Measurements from ENCODE around the gene KRT28.
"Not testable (repeated sequence)": the region's sequence is repeated elsewhere in the genome, so short reads cannot be mapped to it uniquely, and the experiment has no call there.

Gene KRT28

GRCh38 chr17:40818733-40819527, 19.2 kb upstream of the KRT28 start:
- no peak for DNase-seq (ENCODE audit: low read depth, low spot score)

- no peak for DNase-seq (ENCODE audit: low read depth, low spot score)
These were observed 18.6 kb upstream of the KRT28 start for GRCh38 chr17:40818343-40818732.

GRCh38 chr17:40817103-40817682, 17.4 kb upstream of the KRT28 start:
- DNase-seq (ENCODE audit: low read depth, low spot score): no peak

GRCh38 chr17:40816569-40816968, 16.8 kb upstream of the KRT28 start:
- no peak for DNase-seq (ENCODE audit: low read depth, low spot score)

- DNase-seq (ENCODE audit: low read depth, low spot score): no peak
These were observed 15.6 kb upstream of the KRT28 start for GRCh38 chr17:40815381-40815780.

GRCh38 chr17:40814657-40815056, 14.9 kb upstream of the KRT28 start:
- DNase-seq (ENCODE audit: low read depth, low spot score): not testable (repeated sequence)

- DNase-seq (ENCODE audit: low read depth, low spot score): no peak
These were observed 14.0 kb upstream of the KRT28 start for GRCh38 chr17:40813804-40814203.

GRCh38 chr17:40812639-40813038, 12.9 kb upstream of the KRT28 start:
- no peak for DNase-seq (ENCODE audit: low read depth, low spot score)

- DNase-seq (ENCODE audit: low read depth, low spot score): no peak
These were observed 10.7 kb upstream of the KRT28 start for GRCh38 chr17:40810494-40810893.

- DNase-seq (ENCODE audit: low read depth, low spot score): no peak
These were observed 10.1 kb upstream of the KRT28 start for GRCh38 chr17:40809721-40810421.

GRCh38 chr17:40806131-40806530, 6.4 kb upstream of the KRT28 start:
- no peak for DNase-seq (ENCODE audit: low read depth, low spot score)

- DNase-seq (ENCODE audit: low read depth, low spot score): no peak
These were observed 3.9 kb upstream of the KRT28 start for GRCh38 chr17:40803617-40804082.

GRCh38 chr17:40801157-40801556, 1.4 kb upstream of the KRT28 start:
- DNase-seq (ENCODE audit: low read depth, low spot score): no peak

- no peak for DNase-seq (ENCODE audit: low read depth, low spot score)
These were observed 622 bp upstream of the KRT28 start for GRCh38 chr17:40800381-40800780.

- no peak for DNase-seq (ENCODE audit: low read depth, low spot score)
These were observed 2.9 kb downstream of the KRT28 start for GRCh38 chr17:40796846-40797245.

GRCh38 chr17:40795019-40795667, 4.6 kb downstream of the KRT28 start:
- no peak for DNase-seq (ENCODE audit: low read depth, low spot score)

- DNase-seq (ENCODE audit: low read depth, low spot score): no peak
These were observed 5.3 kb downstream of the KRT28 start for GRCh38 chr17:40794466-40794865.

GRCh38 chr17:40793832-40794231, 5.9 kb downstream of the KRT28 start:
- DNase-seq (ENCODE audit: low read depth, low spot score): no peak

- DNase-seq (ENCODE audit: low read depth, low spot score): no peak
These were observed 7.8 kb downstream of the KRT28 start for GRCh38 chr17:40791787-40792436.

- no peak for DNase-seq (ENCODE audit: low read depth, low spot score)
These were observed 8.6 kb downstream of the KRT28 start for GRCh38 chr17:40791111-40791510.

GRCh38 chr17:40782450-40782849, 17.3 kb downstream of the KRT28 start, which contains the start of gene KRT27:
TSS of gene KRT27 (minus strand) at chr17:40782550. CDS start at chr17:40782493, 57 bp downstream.
- DNase-seq (ENCODE audit: low read depth, low spot score): no peak

Measured in smooth muscle cell of the brain vasculature (primary cell).